Activated naive CD8-positive, alpha-beta T cell treated with anti-CD3 and anti-CD28 coated beads, Interleukin-2, amount 50 U/mL, for 24 hours (primary cell): ENCODE measurements around the gene USP46.

ENCODE experiments used
- ATAC-seq: fragments of 150-1000 bp; cut with Tn5 transposase; one replicate; pipeline ENCODE4 v1.10.0; 2021
- DNase-seq: peaks from one replicate; pipeline ENCODE4 v3.0.0; 2021
- H3K27ac Mint-ChIP-seq: one replicate; pipeline ENCODE4 v1.8.0; 2021; ENCODE audit warnings: mild to moderate bottlenecking, mixed read lengths
- H3K27me3 Mint-ChIP-seq: one replicate; pipeline ENCODE4 v1.8.0; 2021; ENCODE audit warnings: mixed read lengths
- H3K36me3 Mint-ChIP-seq: one replicate; pipeline ENCODE4 v1.8.0; 2021; ENCODE audit warnings: low read depth, mixed read lengths
- H3K4me1 Mint-ChIP-seq: one replicate; pipeline ENCODE4 v1.8.0; 2021; ENCODE audit warnings: mixed read lengths
- H3K4me3 Mint-ChIP-seq: one replicate; pipeline ENCODE4 v1.8.0; 2021; ENCODE audit warnings: mild to moderate bottlenecking, moderate library complexity, mixed read lengths
- H3K9me3 Mint-ChIP-seq: one replicate; pipeline ENCODE4 v1.8.0; 2021; ENCODE audit warnings: mixed read lengths

USP46 gene

DNA sequence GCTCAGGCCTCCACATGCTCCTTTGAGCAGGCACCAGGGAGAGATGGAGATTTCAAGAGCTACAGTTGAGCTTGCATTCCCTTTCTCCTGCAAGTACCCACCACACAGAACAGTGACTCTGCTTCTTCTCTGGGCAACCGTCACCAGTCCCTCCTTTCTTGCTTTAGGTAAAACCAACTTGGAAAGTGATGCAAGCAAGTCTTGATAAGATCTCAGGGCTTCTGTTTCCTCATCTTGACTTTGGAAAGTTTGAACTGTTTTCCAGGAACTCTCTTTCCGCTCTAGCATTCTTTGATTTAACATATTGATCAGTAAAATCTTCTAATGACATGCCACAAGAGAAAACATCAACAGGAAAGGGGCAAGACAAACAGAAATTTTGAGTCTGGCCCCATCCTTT, 73.7 kb downstream of the USP46 start:
- DNase-seq (no peak), ATAC-seq (no peak)
- no peak overlapping the region for H3K4me3 Mint-ChIP-seq
- no peak overlapping the region for H3K27ac Mint-ChIP-seq
- no peaks in the 10 kb centered on the region for H3K27me3 Mint-ChIP-seq
- H3K36me3 Mint-ChIP-seq, result no peaks in the 10 kb centered on the region
- H3K9me3 Mint-ChIP-seq, result no peaks in the 10 kb centered on the region
- peaks cover 15% of the 10 kb centered on the region for H3K4me1 Mint-ChIP-seq

DNA sequence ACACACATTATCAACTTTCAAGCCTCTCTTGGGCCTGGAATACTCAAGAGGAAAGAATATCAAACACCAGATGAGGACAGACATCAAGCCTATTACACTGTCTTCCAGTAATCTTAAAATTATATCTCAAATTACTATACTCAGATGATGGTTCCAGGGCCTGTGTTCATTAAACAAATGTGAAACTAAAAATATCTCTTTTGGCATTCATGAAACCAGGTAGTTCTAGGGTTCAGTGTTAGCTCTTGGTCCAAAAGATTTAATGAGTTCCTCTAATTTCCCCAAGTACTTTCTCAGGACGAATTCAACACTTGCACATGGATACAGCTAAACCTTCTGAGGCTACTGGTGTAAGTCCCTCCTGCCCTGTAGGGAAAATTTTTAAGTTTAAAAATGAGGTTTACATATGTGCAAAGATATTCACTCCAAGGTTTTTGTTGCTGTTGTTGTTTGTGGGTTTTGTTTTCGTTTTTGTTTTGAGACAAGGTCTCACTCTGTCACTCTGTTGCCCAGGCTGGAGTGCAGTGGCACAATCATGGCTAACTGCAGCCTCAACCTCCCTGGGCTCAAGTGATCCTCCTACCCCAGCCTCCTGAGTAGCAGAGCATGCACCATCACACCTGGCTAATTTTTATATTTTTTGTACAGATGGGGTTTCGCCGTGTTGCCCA, 79.4 kb downstream of the USP46 start:
- Mint-ChIP-seq H3K27me3 (no peaks in the 10 kb centered on the region), H3K27ac (no peak overlapping the region), H3K36me3 (no peaks in the 10 kb centered on the region), H3K4me3 (no peak overlapping the region), H3K9me3 (no peaks in the 10 kb centered on the region), H3K4me1 (no peaks in the 10 kb centered on the region)
- DNase-seq (no peak), ATAC-seq (no peak)

DNA sequence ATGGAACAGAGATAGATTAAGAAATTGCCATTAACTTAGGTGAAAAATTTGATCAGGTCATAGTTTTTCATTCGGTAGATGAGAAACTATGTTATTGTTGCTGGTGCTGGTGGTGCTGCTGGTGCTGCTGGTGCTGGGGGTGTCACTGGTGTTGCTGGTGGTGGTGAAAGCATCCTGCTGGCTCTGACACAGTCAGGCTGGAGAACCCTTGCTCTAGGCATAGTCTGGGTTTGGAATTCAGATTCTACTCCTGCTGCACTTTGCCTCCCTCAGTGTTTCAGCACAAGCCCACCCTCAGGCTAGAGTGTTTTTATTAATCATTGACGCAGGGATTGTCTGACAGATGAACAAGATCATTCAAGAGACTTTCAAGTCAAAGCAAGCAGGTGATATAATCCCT, 80.2 kb downstream of the USP46 start:
- no peaks in the 10 kb centered on the region for H3K9me3 Mint-ChIP-seq
- no peak for DNase-seq
- no peak overlapping the region for H3K27ac Mint-ChIP-seq
- H3K4me1 Mint-ChIP-seq, result no peaks in the 10 kb centered on the region
- no peaks in the 10 kb centered on the region for H3K36me3 Mint-ChIP-seq
- no peak for ATAC-seq
- H3K4me3 Mint-ChIP-seq, result no peak overlapping the region
- peaks cover 2% of the 10 kb centered on the region for H3K27me3 Mint-ChIP-seq

DNA sequence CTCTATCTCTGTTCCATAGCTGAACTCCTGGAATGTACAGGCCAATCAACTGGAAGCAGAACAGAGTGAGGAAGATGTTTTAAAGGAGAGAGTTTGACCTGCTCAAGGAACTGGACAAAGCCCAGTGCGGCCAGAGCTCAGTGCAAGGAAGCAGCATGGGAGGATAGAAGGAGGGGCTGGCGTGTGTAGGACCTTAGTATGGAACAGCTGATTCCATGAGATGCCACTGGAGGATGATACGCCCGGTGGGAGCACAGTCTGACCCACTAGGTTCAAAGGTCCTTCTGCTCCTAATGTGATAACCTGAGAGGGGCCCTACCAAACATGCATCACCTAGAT, 81.5 kb downstream of the USP46 start:
- no peaks in the 10 kb centered on the region for H3K4me1 Mint-ChIP-seq
- ATAC-seq (no peak), DNase-seq (no peak)
- H3K4me3 Mint-ChIP-seq, result no peak overlapping the region
- H3K9me3 Mint-ChIP-seq, result no peaks in the 10 kb centered on the region
- H3K36me3 Mint-ChIP-seq, result no peaks in the 10 kb centered on the region
- no peak overlapping the region for H3K27ac Mint-ChIP-seq
- peaks cover 2% of the 10 kb centered on the region for H3K27me3 Mint-ChIP-seq

DNA sequence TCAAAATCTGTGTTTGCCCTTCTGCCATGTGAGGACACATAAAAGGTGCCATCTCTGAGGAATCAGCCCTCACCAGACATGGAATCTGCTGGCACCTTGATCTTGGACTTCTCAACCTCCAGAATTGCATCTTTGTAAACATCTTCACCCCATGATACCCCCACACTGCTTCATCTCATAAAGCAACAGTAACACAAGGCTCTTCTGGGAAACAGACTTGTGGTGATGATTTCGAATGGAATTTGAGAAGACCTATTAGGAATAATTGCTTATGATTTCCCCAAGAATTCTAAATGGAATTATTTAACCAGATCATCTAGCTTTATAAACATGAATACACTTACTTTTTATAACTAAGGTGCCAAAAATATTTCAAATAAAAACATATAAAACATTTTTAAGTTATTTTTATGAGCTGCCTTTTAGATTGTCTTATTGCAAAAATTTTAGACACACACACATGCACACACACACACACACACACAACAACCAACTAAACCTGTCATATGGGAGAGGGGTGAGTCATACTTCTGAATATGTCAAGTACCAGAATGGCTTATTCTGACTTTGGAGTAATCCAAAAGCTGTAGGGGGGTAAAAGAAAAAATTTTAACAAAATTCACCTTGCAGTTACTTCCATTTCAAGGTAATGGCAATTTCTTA, 82.0 kb downstream of the USP46 start:
- Mint-ChIP-seq H3K27ac (no peak overlapping the region), H3K27me3 (peaks cover 2% of the 10 kb centered on the region), H3K9me3 (no peaks in the 10 kb centered on the region), H3K36me3 (no peaks in the 10 kb centered on the region), H3K4me1 (no peaks in the 10 kb centered on the region), H3K4me3 (no peak overlapping the region)
- no peak for ATAC-seq
- DNase-seq, result no peak

DNA sequence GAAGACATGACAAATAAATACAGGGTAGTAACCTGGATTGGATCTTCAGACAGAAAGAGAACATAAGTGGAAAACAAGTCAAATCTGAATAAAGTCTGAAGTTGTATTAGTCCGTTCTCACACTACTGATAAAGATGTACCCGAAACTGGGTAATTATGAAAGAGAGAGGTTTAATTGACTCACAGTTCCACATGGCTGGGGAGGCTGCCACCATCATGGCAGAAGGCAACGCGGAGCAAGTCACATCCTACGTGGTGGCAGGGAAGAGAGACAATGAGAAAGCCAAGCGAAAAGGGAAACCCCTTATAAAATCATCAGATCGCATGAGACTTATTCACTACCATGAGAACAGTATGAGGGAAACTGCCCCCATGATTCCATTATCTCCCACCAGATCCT, 82.8 kb downstream of the USP46 start:
- no peaks in the 10 kb centered on the region for H3K36me3 Mint-ChIP-seq
- ATAC-seq, result peak; percentile 15
- no peaks in the 10 kb centered on the region for H3K9me3 Mint-ChIP-seq
- DNase-seq, result no peak
- peaks cover 2% of the 10 kb centered on the region for H3K27me3 Mint-ChIP-seq
- no peak overlapping the region for H3K27ac Mint-ChIP-seq
- no peak overlapping the region for H3K4me3 Mint-ChIP-seq
- no peaks in the 10 kb centered on the region for H3K4me1 Mint-ChIP-seq

DNA sequence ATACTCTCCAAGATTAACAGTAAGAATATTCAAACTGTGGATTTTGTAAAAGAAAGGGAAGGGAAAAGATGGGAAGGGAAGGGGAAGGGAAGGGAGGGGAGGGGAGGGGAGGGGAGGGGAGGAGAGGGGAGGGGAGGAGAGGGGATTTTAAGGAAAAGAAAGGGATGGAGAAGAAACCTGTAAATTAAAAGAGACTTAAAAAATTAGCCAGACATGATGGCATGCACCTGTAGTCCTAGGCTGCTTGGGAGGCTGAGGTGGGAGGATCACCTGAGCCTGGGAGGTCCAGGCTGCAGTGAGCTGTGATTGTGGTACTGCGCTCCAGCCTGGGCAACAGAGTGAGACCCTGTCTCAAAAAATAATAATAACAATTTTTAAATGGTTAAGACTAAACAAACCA, 83.7 kb downstream of the USP46 start:
- no peaks in the 10 kb centered on the region for H3K36me3 Mint-ChIP-seq
- ATAC-seq, result no peak
- no peak for DNase-seq
- H3K9me3 Mint-ChIP-seq, result no peaks in the 10 kb centered on the region
- no peak overlapping the region for H3K27ac Mint-ChIP-seq
- no peaks in the 10 kb centered on the region for H3K4me1 Mint-ChIP-seq
- H3K27me3 Mint-ChIP-seq, result peaks cover 5% of the 10 kb centered on the region
- no peak overlapping the region for H3K4me3 Mint-ChIP-seq

DNA sequence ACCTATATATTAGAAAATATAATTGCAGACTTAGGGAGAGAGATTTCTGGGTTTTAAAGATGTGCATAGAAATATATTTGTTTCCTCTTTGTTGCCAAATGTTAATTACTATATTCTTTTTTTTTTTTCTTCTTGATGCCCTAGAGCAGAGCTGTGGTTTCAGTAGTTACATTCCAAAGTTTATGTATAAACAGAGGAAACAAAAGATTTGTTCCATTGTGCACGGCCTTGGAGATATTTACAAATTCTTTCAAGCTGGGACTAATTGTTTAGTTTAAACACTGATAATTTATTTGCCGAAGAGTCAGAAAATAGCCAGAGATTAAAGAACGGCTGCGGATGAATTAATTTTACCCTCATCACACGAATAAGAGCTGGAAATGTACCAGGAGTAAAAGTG, 85.1 kb downstream of the USP46 start:
- Mint-ChIP-seq H3K27me3 (peaks cover 5% of the 10 kb centered on the region), H3K4me1 (no peaks in the 10 kb centered on the region), H3K4me3 (no peak overlapping the region), H3K9me3 (no peaks in the 10 kb centered on the region), H3K27ac (no peak overlapping the region), H3K36me3 (no peaks in the 10 kb centered on the region)
- no peak for ATAC-seq
- DNase-seq, result no peak

DNA sequence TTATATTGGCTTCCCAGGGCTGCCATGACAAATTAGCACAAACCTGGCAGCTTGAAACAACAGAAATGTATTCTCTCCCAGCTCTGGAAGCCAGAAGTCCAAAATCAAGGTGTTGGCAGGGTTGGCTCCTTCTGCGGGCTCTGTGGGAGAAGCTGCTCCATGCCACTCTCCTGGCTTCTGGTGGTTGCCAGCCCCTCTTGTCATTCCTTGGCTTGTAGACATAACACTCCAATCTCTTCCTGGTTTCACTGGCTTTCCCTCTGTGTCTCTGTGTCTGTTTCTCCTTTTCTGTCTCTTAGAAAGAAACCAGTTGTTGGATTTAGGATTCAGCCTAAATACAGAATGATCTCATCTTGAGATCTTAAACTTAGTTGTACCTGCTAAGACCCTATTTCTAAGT, 85.5 kb downstream of the USP46 start:
- Mint-ChIP-seq H3K4me1 (no peaks in the 10 kb centered on the region), H3K27me3 (peaks cover 5% of the 10 kb centered on the region), H3K9me3 (no peaks in the 10 kb centered on the region), H3K36me3 (no peaks in the 10 kb centered on the region), H3K4me3 (no peak overlapping the region), H3K27ac (no peak overlapping the region)
- DNase-seq (no peak), ATAC-seq (no peak)

DNA sequence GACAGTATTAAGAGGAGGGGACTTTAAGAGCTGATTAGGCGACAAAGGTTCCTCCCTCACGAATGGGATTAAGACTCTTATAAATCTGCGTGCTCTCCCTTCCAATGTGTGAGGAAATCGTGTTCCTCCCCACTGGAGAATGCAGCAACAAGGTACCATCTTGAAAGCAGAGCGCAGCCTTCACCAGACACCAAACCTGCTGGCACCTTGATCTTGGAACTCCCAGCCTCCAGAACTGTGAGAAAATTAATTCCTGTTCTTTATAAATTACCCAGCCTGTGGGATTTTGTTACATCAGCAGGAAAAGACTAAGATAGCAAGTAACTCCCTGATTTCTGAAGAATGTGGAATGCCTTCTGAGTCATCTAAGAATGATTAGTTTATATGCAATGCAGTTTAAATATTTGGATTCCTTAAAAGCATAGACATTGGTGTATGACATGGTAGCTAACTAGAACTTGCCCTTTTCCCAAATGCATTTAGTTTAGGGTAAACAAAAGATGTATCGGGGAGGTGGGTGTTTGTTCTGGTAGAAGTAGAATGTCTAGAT, 86.1 kb downstream of the USP46 start:
- no peaks in the 10 kb centered on the region for H3K9me3 Mint-ChIP-seq
- H3K4me1 Mint-ChIP-seq, result no peaks in the 10 kb centered on the region
- H3K36me3 Mint-ChIP-seq, result no peaks in the 10 kb centered on the region
- peaks cover 5% of the 10 kb centered on the region for H3K27me3 Mint-ChIP-seq
- ATAC-seq (no peak), DNase-seq (no peak)
- H3K27ac Mint-ChIP-seq, result no peak overlapping the region
- H3K4me3 Mint-ChIP-seq, result no peak overlapping the region

DNA sequence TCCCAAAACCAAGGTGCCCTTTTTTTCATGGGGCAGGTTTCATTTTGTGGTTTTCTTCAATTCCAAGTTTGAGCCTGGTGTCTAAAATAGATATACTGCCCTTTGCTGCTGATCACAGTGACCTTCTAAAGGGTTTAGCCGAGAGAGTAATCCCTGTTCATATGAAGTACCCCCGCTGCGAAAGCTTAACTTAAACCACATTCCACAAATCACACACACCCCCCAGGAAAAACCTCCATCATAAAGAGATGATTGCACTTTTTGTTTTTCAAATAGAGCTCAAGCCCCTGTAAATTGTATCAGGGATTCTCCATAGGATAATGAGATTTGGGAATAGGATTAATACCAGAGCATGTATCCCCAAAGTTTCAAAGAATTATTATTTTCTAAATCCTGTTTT, 90.8 kb downstream of the USP46 start:
- Mint-ChIP-seq H3K27me3 (peaks cover 3% of the 10 kb centered on the region), H3K9me3 (no peaks in the 10 kb centered on the region), H3K4me3 (no peak overlapping the region), H3K4me1 (no peaks in the 10 kb centered on the region), H3K36me3 (no peaks in the 10 kb centered on the region), H3K27ac (no peak overlapping the region)
- ATAC-seq (no peak), DNase-seq (no peak)

DNA sequence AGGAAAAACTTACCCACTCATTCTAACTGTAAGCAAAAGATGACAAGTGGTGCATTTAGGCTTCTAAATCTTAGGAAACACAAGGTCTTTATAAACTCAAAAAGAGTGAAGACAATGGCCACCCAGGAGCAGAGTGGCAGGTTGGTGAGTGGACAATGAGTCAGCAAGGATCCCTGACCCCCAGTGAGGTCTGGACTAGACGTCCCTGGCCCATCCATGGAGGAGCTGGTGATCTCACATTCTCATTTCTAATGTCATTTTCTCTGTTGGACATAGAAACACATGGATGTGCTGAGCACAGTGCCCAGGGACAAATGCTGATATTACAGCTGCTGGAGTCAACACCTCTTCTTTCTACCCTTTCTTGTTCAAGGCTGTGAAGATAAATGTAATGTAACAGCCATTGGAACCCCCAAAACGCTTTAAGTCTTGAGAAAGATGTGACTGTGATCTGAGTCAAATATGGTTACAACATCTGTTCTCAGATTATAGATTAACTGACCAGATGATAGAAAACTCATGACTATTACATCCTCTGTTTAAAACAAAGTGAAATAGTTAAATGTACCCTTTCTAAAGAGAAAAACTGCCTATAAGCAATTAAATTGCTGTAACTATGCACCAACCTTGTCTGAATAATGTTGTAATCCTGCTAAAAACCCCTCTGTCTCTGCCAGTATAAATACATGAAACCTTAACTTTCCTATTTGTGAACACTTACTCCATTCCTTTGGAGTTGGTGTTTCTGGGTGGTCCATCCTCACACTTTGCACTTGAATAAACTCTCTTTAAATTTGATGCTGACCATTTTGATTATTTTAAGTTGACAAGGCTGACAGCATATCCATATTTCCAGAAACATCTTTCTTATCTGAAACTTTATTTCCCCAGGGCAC, 92.7 kb downstream of the USP46 start:
- H3K4me3 Mint-ChIP-seq, result no peak overlapping the region
- no peaks in the 10 kb centered on the region for H3K4me1 Mint-ChIP-seq
- peaks cover 7% of the 10 kb centered on the region for H3K27me3 Mint-ChIP-seq
- H3K36me3 Mint-ChIP-seq, result no peaks in the 10 kb centered on the region
- no peaks in the 10 kb centered on the region for H3K9me3 Mint-ChIP-seq
- DNase-seq (no peak), ATAC-seq (no peak)
- H3K27ac Mint-ChIP-seq, result no peak overlapping the region

DNA sequence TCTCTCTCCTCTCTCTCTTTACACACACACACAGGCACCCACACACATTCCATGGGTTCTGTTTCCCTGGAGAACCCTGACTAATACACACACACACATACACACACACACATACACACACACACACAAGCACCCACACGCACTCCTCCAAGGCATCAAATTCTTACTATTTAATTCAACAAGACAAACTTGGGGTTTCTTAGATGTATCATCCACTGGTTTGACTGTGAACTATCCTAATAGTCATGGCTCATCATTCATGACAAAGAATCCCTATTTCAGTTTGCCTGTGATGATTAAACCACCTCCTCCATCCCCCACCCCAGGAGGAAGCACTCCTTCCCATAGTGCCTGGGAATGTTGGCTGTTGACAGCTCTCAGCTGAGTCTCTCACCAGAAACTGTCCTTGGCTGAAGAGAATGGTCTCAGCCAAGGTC, 98.2 kb downstream of the USP46 start:
- ATAC-seq (no peak), DNase-seq (no peak)
- Mint-ChIP-seq H3K9me3 (no peaks in the 10 kb centered on the region), H3K4me3 (no peak overlapping the region), H3K27ac (no peak overlapping the region), H3K27me3 (peaks cover 9% of the 10 kb centered on the region), H3K4me1 (no peaks in the 10 kb centered on the region), H3K36me3 (no peaks in the 10 kb centered on the region)

DNA sequence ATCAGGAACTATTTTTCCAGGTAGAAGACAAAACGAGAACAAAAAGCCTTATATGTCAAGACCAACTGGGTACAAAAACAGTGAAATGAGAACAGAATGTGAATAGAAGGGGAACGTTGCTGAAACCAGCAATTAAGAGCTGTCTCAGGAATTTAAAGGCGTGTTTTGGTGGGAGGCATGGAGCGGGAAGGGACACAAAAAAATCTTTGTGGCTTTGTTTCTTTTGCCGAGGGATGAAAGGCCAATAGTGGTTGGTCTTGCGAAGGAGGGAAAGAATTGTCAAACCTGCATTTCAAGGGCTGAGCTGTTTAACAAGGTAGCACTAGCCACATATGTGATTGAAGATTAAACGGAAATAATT, 103.8 kb downstream of the USP46 start:
- ATAC-seq, result no peak
- Mint-ChIP-seq H3K4me3 (no peak overlapping the region), H3K9me3 (no peaks in the 10 kb centered on the region), H3K4me1 (no peaks in the 10 kb centered on the region), H3K36me3 (no peaks in the 10 kb centered on the region), H3K27ac (no peak overlapping the region), H3K27me3 (peaks cover 7% of the 10 kb centered on the region)
- no peak for DNase-seq
